ENCODE results near the gene CSNK1D.

Gene CSNK1D

DNA sequence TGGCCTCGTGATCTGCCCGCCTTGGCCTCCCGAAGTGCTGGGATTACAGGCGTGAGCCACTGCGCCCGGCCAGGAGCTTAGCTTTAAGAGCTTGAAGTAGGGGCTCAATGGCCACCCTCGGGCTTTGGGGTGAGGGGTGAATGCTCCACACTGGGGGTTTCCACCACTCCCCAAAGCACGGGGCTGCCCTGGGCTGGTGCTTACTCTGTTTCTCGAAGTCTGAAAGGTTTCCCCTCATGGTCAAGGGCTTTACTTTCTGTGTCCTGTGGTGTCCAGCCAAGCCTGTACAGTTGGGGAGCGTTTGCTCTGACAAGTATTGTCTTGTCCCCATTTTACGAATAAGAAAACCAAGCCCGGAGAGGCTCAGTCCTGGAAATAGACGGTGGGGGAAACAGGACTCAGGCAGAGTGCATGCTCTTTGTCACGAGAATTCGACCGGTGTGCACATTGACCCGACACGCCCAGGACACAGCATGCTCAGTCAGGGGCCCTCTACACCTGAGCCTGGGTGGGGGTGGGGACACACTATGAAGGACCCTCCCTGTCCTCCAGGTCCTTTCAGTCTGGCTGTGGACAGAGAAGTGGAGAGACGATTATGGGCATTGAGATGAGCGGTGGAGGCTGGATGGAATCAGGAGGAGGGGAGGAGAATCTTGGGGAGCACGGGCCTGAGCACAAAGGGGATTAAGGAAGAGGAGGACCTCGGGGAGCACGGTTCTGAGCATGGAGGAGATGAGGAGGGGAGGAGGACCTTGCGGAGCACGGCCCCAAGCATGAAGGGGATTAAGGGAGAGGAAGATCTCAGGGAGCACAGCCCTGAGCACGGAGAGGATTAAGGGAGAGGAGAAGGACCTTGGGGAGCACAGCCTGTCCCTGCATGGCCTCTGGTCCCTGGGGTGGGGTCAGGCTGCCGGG is 36.4 kb upstream of the CSNK1D start:
- no peak for DNase-seq

DNA sequence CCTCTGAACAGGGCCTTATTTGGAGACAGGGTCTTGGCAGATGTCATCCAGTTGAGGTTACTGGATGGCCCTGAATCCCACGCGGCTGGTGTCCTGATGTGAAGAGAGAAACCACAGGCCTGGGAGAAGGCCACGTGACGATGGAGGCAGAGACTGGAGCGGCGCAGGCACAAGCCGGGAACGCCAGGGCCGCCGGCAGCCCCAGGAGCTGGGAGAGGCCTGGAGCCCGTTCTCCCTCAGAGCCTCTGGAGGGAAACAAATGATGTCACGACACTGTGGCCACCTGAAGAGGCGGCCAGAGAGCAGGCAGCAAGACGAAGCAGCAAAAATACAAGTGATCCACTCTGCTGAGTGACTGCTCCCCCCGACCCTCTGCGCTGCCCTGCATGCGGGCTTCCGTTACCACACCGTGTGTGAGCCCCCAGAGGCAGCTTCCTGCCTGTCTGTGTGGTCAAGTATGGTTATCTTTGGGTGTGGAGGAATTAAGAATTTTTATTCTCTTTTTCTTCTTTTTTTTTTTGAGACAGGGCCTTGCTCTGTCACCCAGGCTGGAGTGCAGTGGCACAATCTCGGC is 32.3 kb upstream of the CSNK1D start:
- DNase-seq: no peak

DNA sequence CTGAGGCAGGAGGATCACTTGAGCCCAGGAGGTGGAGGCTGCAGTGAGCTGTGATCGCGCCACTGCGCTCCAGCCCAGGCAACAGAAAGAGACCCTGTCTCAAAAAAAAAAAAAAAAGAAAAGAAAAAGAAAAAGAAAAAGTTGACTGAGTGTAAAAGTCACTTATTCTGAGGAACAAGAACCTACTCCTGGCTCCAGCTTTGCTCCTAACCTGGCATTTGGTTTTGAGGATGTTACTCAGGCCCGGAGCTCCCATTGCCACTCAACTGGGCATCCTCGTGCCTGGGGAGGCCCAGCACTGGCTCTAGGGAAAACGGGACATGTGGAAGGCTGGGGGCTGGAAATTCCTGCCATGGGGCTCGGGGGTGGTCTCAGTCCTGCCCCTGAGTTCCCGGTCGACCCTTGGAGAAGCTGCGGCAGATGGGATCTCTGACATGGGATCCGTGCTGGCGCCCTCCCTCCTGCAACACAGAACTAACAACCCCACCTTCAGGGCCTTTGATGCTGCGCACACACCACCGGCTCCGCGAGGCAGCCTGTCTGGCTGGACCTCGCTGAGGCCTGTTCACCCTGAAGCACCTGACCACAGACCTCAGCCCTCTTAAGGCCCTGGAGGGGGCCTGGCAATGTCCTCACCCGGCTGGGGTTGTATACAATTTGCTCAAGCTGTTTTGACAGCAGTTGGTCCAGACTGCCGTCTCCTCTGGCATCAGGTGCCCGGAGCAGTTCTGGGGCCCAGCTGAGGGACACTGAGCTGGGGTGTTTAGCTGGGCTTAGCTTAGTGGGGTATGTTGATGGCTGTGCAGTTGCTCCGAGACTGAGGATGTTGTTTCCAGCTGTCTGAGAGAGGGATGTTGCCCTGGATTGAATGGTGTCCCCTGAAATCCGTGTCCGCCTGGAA is 31.6 kb upstream of the CSNK1D start:
- no peak for DNase-seq

DNA sequence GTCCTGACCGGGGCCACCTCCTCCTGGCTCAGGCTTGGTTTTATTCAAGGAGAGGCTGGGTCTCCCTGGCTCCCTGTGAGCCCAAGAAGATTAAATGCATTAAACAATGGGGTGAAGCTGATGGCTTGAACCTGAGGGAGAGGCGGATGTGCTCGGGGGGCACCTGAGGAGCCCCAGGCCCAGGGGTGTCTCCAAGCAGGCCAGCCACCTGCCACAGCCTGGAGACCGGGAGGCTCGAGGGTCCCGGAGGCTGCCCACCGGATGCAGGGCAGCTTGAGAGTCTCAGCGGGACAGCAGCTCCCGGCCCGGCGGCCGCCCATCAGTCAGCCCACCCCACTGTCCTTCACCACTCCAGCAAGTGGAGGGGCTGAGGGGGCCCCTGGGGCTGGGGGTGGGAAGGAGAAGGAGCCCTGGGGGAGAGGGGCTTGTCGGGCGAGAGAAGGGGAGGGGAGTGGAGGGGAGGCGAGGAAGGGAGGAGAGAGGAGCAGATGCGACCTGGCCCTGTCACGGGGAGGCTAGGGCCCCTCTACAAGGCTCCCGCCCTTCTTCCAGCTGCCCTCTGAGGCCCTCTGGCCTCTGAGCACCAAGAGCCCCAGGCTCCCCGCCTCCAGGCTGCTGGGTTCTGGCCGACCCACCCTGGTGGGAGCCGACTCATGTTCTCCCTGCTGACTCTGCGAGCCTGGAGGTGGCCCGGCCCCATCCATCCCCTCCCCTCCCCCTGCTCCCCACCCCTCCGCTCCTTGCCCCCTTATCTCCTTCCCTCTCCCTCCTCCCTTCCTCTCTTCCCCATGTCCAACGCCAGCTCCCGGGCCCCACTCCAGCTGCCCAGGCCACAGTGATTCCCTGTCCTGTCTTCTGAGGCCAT is 30.7 kb upstream of the CSNK1D start:
- DNase-seq: no peak

DNA sequence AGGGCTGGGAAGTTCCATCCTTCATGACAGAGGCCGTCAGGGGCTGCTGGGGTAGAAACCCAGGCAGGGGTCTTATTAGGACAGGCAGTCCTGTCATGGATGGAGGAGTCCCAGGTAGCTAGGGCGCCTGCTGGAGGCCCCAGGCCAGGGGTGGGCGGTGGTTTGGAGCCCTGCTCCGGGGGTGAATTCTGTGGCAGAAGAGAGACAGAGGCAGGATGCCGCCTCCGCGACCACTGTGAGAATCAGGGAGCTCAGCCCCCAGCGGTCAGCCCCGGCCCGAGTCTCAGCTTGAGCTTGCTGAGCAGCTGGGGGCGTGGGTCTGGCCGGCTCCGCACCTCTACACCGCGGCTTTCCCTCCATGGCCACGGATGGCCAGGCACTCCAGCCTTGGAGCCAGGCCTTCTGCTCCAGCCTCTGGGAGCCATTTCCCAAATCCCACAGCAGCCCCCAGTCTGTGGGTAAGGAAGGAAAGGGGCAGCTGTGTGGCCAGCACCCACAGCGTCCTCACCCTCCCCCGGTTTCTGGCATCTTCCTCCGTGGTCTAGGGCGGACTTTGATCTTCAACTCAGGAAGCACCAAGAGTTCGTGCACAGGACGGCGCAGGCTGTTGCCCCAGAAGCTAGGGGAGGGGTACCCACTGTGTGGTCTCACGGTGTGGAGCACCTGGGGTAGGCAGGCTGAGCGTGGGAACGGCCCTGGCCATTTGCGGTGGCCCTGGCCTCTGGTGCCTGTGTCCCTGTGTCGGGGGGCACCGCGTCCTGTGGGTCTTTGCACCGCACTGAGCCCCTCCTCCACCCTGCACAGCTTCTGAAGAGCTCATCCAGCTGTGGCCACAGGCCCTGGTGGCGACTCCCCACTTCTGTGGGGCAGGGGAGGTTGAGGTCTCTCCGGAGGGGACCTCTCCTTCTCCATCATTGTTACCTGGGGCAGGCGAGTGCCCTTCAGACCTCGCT is 29.8 kb upstream of the CSNK1D start:
- DNase-seq: peak; percentile 37 to 49

DNA sequence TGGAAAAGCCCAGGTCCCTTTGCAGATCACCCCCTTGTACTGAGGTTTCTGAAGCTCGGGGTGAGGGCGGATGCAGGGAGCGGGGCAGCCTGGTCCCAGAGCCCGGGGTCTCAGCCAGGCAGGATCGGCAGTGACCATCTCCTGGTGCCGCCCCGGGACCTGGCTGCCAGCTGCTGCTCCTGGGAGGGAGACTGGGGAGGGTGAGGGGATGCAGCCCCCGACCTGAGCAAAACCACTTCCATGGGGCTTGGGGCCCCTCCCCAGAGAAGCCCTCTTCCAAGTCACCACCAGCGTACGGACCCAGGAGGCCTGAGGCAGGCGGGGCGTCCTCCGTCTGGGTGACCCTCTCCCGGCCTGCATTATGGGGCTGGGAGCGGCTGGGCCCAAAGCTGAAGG is 29.1 kb upstream of the CSNK1D start:
- no peak for DNase-seq

DNA sequence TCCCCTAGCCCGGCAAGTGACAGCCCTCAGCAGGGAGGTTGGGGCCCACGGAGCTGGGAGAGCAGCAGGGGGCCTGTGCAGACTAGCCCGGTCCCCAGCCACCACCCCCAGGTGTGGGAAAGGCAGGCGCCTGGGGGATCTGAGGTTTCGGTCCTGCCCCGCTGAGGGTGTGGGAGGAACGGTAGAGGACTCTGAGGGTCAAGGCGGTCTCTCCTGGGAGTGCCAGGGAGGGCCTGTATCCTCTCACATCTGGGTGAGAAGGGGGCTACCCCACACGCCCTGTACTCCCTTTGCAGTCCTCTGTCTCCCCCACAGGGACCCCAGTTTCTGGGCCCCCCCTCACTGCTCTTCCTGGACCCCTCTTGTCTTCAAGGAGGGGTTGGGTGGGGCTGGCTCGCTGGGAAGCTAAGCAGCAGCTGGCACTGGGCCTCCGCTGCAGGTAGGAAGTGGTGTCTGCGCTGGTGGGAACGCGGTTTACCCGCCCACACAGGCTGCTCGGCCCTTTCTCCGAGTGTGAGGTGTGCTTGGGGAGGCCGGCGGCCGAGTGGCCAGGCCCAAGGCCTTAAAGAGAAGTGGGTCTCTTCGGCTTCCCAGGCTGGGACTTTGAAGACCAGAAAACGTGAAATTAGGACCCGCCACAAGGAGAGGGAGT is 28.5 kb upstream of the CSNK1D start:
- peak; percentile 46 to 49 for DNase-seq

DNA sequence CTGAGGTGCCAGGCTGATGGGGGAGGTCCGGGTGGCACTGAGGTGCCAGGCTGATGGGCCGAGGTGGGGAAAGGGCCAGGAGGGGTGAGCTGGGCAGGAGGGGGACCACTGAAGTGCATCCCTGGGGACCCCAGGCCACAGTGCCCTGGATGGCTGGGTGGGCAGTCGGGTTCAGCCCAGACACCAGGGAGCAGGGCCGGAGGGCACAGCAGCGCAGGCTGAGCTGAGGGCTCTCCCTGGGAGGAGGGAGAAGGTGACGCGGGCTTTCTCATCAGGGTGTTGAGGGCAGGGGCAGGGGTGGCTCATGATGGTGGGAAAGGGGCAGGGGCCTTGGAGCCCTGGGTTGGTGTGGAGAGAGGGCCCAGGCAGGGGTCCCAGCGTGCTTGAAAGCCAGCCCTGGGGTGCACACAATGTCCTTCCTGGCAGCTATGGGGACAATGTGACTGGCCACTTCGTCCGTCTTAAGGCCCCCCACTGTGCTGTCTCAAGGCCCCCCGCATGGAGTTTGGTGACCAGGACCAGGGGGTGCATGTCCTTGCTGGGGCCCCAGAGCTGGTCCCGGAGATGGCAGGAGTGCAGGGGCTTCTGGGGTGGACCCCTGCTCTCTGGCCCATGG is 27.9 kb upstream of the CSNK1D start:
- no peak for DNase-seq

DNA sequence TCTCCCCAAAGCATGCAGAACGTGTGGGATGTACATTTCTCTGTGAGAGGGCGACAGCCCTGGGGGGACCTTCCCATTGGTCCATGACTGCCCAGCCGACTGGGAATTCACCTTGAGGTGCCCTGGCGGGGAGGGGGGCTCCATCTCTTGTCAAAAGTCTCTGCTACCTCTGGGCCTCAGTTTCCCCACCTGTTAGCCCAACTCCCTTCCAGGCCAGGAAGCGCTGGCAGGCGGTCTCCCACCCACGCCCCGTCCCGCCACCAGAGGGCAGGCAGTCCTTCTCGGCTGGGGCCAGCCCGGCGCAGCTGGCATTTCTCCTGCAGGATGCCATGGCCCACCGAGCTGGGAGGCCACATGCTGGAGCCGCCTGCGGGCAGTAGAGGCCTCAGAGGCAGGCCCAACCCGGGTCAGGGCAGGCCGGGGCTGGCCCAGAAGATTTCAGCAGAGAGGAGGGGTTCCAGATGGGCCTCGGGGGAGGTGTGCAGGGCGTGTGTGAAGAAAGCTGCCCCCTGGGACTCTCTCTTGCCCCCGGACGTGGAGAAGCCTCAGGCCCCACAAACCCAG is 27.3 kb upstream of the CSNK1D start:
- DNase-seq: peak; percentile 70 to 72

DNA sequence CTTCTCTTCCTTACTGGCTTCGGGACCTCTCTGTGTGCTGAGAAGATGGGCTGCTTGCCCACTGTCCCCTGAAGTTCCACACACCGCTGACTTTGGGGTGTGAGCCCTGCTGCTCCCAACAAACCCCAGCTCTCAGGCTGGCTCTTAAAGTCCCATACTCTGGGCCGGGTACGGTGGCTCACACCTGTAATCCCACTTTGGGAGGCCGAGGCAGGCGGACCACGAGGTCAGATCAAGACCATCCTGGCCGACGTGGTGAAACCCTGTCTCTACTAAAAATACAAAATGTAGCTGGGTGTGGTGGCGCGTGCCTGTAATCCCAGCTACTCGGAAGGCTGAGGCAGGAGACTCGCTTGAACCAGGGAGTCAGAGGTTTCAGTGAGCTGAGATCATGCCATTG is 26.7 kb upstream of the CSNK1D start:
- DNase-seq: no peak

DNA sequence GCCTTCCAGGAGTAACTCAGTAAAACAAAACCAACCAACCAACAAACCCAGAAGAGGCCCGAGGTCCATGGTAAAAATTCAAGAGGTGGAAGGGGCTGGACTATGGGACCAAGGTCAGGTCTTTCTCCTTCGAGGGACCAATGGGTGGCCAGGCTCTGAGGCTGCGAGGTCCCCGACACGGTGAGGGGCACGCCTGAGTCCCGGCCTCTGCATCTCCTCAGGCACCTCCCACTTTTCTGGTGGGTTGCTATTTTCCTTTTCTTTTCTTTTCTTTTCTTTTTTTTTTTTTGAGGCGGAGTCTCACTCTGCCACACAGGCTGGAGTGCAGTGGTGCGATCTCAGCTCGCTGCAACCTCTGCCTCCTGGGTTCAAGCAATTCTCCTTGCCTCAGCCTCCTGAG is 26.0 kb upstream of the CSNK1D start:
- DNase-seq: no peak

DNA sequence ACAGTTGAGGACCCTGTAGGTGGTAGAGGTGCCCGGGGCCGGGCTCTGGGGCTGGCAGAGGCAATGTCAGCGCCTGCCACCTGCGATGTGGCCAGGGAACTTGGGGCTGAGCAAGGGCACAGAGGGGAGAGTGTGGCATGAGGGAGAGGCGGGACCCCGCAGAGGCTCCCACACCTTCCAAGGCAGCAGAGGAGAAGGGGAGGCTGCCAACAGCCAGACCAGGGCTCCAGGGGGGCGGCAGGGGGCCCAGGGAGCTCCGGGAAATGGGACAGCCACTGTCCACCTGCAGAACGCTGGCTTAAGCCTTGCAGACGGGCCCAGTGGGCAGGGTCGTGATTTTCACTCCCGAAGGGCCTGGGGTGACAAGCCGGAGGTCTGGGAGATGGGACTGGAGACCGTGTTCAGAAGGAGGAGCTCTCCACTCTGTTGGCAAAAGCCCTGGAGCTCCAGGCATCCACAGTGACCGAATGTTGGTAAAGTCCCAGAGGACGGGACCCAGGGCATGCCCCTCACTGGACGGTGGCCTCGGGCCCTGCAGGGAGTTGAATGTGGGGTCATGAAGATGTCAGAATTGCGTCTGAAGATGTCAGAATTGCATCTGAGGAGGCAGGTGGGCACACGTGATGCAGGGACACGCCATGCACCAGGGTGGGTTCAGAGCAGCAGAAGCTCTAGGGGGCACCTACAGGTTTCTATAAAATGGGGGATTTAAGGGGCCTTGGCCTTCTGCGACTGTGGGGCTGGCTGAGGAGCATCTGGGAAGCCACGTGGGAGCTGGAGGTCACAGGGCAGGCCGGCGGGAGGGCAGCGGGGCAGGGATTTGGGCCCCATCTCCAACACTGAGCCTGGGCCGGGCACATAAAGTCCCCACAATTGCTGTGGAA is 25.3 kb upstream of the CSNK1D start:
- DNase-seq: no peak

DNA sequence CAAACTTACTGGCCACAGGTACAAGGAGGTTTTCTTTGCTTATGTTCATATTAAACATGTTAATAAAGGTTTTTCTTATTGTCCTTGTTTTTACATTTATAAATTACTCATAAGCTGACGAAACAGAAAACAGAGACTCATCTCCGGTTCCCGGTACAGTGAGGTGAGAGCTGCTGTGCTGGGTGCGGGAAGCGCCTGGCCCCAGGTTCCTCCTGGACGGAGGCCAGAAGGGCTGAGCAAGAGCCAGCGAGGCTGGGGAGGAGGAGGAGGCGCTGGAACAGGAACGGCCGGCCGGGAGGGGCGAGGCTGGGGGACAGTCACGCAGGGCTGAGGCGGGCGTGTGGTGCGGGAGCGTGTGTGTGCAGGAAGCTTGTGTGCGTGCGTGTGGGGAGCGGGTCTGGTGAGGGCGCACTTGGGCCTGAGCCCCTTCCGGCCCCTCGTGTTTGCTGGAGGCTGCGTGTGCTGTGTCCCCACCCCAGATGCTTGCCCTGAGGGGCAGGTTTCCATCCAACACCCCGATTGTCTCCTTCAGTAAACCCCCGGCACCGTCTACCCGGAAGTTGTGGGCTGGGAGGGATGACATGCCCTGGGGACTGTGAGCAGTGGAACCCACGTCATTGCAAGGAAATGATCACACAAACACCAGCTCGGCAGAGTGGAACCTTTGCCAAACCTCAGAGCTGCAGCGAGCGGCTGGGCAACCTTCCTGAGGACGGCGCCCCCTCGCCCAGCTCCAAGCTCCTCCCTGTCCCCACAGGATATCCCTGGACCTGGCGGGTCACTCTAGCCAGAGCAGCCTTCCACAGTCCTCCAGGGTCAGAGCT is 24.4 kb upstream of the CSNK1D start:
- DNase-seq: peak; percentile 92 to 96

DNA sequence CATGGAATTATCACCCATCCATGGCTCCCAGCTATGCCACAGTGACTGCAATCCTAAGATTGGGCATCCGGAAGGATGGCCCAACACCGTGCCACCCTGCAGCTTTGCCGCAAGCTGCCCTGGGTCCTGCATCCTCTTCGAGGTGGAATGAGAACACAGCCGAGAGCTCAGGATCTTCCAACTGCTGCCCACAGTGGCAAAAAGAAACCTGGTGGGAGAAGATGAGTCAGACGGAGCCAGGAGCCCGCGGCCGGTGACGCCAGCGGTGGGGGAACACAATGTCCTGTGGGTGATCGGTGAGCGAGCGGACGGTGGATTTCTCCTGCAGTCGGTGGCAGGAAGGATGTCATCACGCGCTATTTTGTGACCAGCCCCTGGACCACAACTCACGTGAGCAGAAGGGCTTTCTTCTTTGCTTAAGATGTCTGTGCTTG is 23.8 kb upstream of the CSNK1D start:
- DNase-seq: peak; percentile 83 to 90

DNA sequence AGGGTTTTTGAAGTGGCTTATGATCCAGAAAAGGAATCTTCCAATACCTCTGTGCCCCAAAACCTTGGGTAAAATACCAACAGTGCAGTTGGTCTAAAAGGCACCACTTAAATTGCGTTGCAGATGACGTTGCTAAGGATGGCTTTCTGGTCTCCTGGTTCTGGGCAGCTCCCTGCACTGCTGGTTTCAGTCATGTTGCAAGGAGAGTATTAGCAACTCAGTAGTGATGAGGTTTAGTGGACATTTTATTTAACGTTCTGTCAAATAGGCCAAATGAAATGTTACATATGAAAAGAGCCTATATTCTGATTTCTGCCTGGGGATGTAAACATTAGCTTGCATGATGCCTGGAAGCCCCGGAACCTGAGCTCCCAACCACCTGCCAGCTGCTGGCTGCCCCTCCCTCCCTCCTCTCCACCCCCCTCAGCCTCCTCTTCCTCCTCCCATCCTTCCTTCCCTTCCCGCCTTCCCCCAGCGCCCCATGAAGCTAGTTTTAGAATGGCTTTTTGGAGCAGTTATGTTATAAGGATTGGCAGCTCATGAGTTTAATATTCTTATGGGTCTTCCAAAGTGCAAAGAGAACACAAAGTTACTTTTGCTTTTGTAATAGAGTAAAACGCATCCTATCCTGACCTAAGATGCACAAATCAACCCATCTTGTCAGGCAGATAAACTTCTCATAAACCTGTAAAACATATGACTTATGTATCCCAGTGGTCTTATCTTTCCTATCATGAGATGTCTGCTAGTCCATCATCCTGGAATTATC is 23.2 kb upstream of the CSNK1D start:
- DNase-seq: no peak

DNA sequence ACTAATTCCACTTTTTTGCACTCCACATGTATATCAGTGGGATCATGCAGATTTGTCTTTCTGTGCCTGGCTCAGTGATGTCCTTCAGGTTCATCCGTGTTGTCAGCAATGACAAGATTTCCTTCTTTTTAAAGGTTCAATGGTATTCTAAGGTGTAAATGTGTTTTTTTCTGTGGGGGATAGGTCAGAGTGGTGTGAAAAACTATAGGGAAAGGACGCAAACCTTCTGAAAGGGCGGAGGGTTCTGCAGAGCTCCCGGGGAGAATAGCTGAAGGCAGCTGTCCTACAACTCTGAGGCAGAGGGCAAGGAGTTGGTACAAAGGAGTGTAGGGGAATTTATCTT is 21.9 kb upstream of the CSNK1D start:
- DNase-seq: no peak
